ENCODE measurements around the gene FSTL3.

Gene FSTL3

DNA sequence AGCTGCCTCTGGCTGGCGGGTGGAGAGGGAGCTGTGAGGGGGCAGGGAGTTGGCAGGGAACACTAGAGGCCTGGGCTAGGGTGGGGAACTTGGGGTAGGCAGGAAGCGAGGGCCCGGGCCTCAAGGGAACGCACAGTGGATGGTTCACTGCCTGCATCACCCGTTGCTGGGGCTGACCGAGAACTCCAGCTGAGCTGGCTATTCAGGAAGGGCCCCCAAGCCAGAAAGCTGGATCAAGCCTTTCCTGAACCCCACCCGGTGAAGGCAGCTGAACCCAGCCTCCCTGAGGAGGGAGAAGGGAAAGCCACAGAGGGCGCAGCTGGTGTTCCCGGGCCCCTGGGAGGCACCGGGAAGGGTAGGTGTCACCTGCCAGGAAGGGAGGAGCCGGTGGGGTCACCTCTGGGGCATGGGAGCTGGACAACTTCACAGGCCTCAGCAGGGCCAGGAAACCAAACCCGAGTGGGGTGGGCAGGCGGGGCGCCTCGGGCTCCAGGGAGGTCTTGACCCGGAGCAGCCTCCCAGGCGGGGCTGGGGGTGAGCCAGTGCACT lies 46.4 kb downstream of the FSTL3 start:
- Histone ChIP-seq H3F3A (ENCODE audit: control insufficient read depth, insufficient read depth) (no peaks in the 10 kb centered on the region), H3K79me2 (ENCODE audit: control insufficient read depth, low read length) (no peaks in the 10 kb centered on the region), H3K27me3 (ENCODE audit: control insufficient read depth, low read length) (peaks cover 12% of the 10 kb centered on the region), H4K20me1 (ENCODE audit: control insufficient read depth, insufficient read depth, low read depth, low read length) (no peaks in the 10 kb centered on the region), H3K4me3 (ENCODE audit: low read length) (no peak overlapping the region), H3K4me2 (ENCODE audit: low read length) (peak overlapping the region; percentile 37), H3K9me3 (ENCODE audit: control insufficient read depth, insufficient read depth, low read length) (no peaks in the 10 kb centered on the region), H3K9me2 (replicated peaks; ENCODE audit: control insufficient read depth, low read length) (no peaks in the 10 kb centered on the region), H3K36me3 (ENCODE audit: control insufficient read depth, low read length) (no peaks in the 10 kb centered on the region), H3K27ac (ENCODE audit: low read depth, low read length) (no peak overlapping the region), H3K4me1 (ENCODE audit: control insufficient read depth, low read length) (peaks cover 12% of the 10 kb centered on the region)
- TF ChIP-seq, protein P1, sequence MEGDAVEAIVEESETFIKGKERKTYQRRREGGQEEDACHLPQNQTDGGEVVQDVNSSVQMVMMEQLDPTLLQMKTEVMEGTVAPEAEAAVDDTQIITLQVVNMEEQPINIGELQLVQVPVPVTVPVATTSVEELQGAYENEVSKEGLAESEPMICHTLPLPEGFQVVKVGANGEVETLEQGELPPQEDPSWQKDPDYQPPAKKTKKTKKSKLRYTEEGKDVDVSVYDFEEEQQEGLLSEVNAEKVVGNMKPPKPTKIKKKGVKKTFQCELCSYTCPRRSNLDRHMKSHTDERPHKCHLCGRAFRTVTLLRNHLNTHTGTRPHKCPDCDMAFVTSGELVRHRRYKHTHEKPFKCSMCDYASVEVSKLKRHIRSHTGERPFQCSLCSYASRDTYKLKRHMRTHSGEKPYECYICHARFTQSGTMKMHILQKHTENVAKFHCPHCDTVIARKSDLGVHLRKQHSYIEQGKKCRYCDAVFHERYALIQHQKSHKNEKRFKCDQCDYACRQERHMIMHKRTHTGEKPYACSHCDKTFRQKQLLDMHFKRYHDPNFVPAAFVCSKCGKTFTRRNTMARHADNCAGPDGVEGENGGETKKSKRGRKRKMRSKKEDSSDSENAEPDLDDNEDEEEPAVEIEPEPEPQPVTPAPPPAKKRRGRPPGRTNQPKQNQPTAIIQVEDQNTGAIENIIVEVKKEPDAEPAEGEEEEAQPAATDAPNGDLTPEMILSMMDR (IDR thresholded peaks at IDR 0.05; ENCODE audit: low read depth, low read length, poor library complexity, severe bottlenecking), result no peak
- TF ChIP-seq EZH2phosphoT487 (IDR thresholded peaks at IDR 0.05; ENCODE audit: borderline replicate concordance, low read length), result no peak

DNA sequence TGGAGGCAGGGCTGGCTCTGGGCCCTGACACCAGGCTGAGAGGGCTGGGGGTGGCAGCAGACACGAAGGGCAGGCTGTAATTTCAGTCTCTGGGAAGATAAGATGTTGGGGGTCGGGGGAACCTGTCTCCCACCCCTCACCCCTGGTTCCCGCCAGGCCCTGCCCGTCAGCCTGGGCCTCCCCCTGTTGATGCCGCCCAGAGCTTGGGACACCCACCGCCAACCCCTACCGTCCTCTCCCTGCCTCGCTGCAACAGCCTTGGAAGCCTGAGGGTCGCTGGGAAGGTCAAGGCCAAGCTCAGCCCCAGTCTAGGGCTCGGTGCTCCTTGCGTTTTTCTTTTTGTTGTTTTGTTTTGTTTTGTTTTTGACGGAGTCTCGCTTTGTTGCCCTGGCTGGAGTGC lies 47.1 kb downstream of the FSTL3 start:
- no peaks in the 10 kb centered on the region for H4K20me1 ChIP-seq (ENCODE audit: control insufficient read depth, insufficient read depth, low read depth, low read length)
- H3F3A ChIP-seq (ENCODE audit: control insufficient read depth, insufficient read depth), result no peaks in the 10 kb centered on the region
- H3K27me3 ChIP-seq (ENCODE audit: control insufficient read depth, low read length), result peaks cover 12% of the 10 kb centered on the region
- H3K4me2 ChIP-seq (ENCODE audit: low read length), result peak overlapping the region; percentile 37; the same call in 1 of the 2 replicates
- peaks cover 12% of the 10 kb centered on the region for H3K4me1 ChIP-seq (ENCODE audit: control insufficient read depth, low read length)
- H3K36me3 ChIP-seq (ENCODE audit: control insufficient read depth, low read length), result no peaks in the 10 kb centered on the region
- no peaks in the 10 kb centered on the region for H3K9me2 ChIP-seq (replicated peaks; ENCODE audit: control insufficient read depth, low read length)
- no peak overlapping the region for H3K27ac ChIP-seq (ENCODE audit: low read depth, low read length)
- no peaks in the 10 kb centered on the region for H3K9me3 ChIP-seq (ENCODE audit: control insufficient read depth, insufficient read depth, low read length)
- no peak for TF ChIP-seq EZH2phosphoT487 (IDR thresholded peaks at IDR 0.05; ENCODE audit: borderline replicate concordance, low read length)
- TF ChIP-seq, protein P1 (IDR thresholded peaks at IDR 0.05; ENCODE audit: low read depth, low read length, poor library complexity, severe bottlenecking), result no peak
- no peak overlapping the region for H3K4me3 ChIP-seq (ENCODE audit: low read length)
- H3K79me2 ChIP-seq (ENCODE audit: control insufficient read depth, low read length), result no peaks in the 10 kb centered on the region

DNA sequence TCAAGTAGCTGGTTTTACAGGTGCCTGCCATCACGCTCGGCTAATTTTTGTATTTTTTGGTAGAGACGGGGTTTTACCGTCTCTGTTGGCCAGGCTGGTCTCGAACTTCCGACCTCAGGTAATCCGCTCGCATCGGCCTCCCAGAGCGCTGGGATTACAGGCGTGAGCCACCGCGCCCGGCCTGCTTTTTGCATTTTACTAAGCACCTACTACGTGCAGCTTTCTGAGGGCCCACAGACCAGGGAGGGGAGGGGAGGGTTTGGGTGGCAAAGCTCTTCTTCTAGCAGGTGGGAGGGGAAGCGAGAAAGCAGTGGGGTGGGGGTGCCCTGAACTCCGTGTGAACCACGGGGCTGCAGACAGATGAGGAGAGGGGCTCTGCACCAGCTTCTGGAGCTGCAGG lies 47.5 kb downstream of the FSTL3 start:
- H3K4me3 ChIP-seq (ENCODE audit: low read length), result no peak overlapping the region

More for the DNA sequence above, 47.5 kb downstream of the FSTL3 start:
- Histone ChIP-seq H3K36me3 (ENCODE audit: control insufficient read depth, low read length) (no peaks in the 10 kb centered on the region), H3K9me2 (replicated peaks; ENCODE audit: control insufficient read depth, low read length) (no peaks in the 10 kb centered on the region), H3K4me1 (ENCODE audit: control insufficient read depth, low read length) (peaks cover 12% of the 10 kb centered on the region), H4K20me1 (ENCODE audit: control insufficient read depth, insufficient read depth, low read depth, low read length) (no peaks in the 10 kb centered on the region), H3K4me2 (ENCODE audit: low read length) (no peak overlapping the region), H3K9me3 (ENCODE audit: control insufficient read depth, insufficient read depth, low read length) (no peaks in the 10 kb centered on the region), H3K27me3 (ENCODE audit: control insufficient read depth, low read length) (peaks cover 12% of the 10 kb centered on the region), H3K79me2 (ENCODE audit: control insufficient read depth, low read length) (no peaks in the 10 kb centered on the region), H3K27ac (ENCODE audit: low read depth, low read length) (no peak overlapping the region), H3F3A (ENCODE audit: control insufficient read depth, insufficient read depth) (no peaks in the 10 kb centered on the region)
- no peak for TF ChIP-seq EZH2phosphoT487 (IDR thresholded peaks at IDR 0.05; ENCODE audit: borderline replicate concordance, low read length)
- TF ChIP-seq, protein P1 (IDR thresholded peaks at IDR 0.05; ENCODE audit: low read depth, low read length, poor library complexity, severe bottlenecking), result no peak

Data from DOHH2 (cell line).